ENCODE measurements around the gene MYH13. TPM values are rescaled to one million over a fixed set of nuclear protein-coding genes. Genes with fewer than 3 reads are reported as not detected.

Gene MYH13
- total RNA-seq, 1 experiment from 2014 or later: not detected

GRCh38 chr17:10328971-10329923 is 43.6 kb downstream of the MYH13 start:
- H3K27me3 Mint-ChIP-seq (ENCODE audit: low read depth): no peaks in the 10 kb centered on the region; the same call in 1 of the 2 replicates
- Histone ChIP-seq H3K27me3 (ENCODE audit: insufficient read depth, low read length) (no peaks in the 10 kb centered on the region), H2AFZ (ENCODE audit: low read length) (no peak overlapping the region), H3K27ac (ENCODE audit: insufficient read length, low read depth, low read length) (no peak overlapping the region), H4K91ac (ENCODE audit: insufficient read length, low read depth, low read length) (no peak overlapping the region), H3K9me3 (ENCODE audit: control insufficient read depth, low read depth, low read length) (no peaks in the 10 kb centered on the region), H3K79me1 (ENCODE audit: insufficient read depth, low read depth, low read length, poor library complexity, severe bottlenecking) (no peaks in the 10 kb centered on the region), H2BK12ac (ENCODE audit: insufficient read length, low read depth, low read length) (no peak overlapping the region), H2BK15ac (ENCODE audit: low read depth, low read length) (no peak overlapping the region), H3K23ac (ENCODE audit: insufficient read length, low read depth, low read length) (no peak overlapping the region), H3K23me2 (ENCODE audit: insufficient read length, low read depth, low read length, poor library complexity, severe bottlenecking) (no peaks in the 10 kb centered on the region), H3K4me1 (ENCODE audit: insufficient read depth, low read length) (no peaks in the 10 kb centered on the region), H3K9ac (ENCODE audit: extremely low read depth, insufficient read length, low read length) (no peak overlapping the region), H2BK120ac (ENCODE audit: low read depth, low read length, poor library complexity, severe bottlenecking) (no peak overlapping the region), H2BK20ac (ENCODE audit: low read depth, low read length, poor library complexity, severe bottlenecking) (no peak overlapping the region), H3K14ac (ENCODE audit: insufficient read depth, low read length) (no peak overlapping the region), H4K5ac (ENCODE audit: insufficient read length, low read depth, low read length) (no peak overlapping the region), H2BK5ac (ENCODE audit: insufficient read length, low read length) (no peak overlapping the region), H3T11ph (ENCODE audit: low read length) (no peak overlapping the region), H3K79me2 (ENCODE audit: insufficient read depth, low read length) (no peaks in the 10 kb centered on the region), H3K4me2 (ENCODE audit: insufficient read depth, insufficient read length, low read length) (no peak overlapping the region), H3K18ac (ENCODE audit: insufficient read length, low read depth, low read length) (no peak overlapping the region), H4K20me1 (ENCODE audit: control insufficient read depth, insufficient read depth, insufficient read length) (no peaks in the 10 kb centered on the region), H2AK5ac (ENCODE audit: insufficient read length, low read length) (no peak overlapping the region), H4K8ac (replicated peaks; ENCODE audit: insufficient read length, low read depth, low read length) (no peak overlapping the region), H3K4ac (ENCODE audit: low read depth, low read length) (no peak overlapping the region), H3K56ac (ENCODE audit: insufficient read length, low read depth, low read length) (no peak overlapping the region)
- no peak for TF ChIP-seq CTCF (conservative IDR thresholded peaks at IDR 0.05)
- no peak for DNase-seq
- no CpG with 5 or more reads among the region's 15 CpGs for WGBS (ENCODE audit: extremely low coverage, insufficient read length, low lambda C conversion rate)
- peaks cover 0 to 3% of the 10 kb centered on the region in 2 experiments; a peak in 1 of 4 replicates for H3K4me1 Mint-ChIP-seq
- no peak overlapping the region for H3K27ac Mint-ChIP-seq
- H3K4me3 Mint-ChIP-seq: no peak overlapping the region
- no peaks in the 10 kb centered on the region for H3K9me3 Mint-ChIP-seq
- H3K36me3 Mint-ChIP-seq (ENCODE audit: insufficient read depth in 1 of 3, low read depth in 3 of 3): no peaks in the 10 kb centered on the region
